DND-41 (cell line): ENCODE measurements around the gene NGB.

Source experiments
- ATAC-seq: fragments of 200-7000 bp; cut with Tn5 transposase; 3 replicates; pipeline ENCODE4 v1.9.1; 2021; ENCODE audit warnings: low read depth; ENCODE audit not compliant: insufficient read depth
- DNase-seq: peaks from one replicate; pipeline ENCODE4 v3.0.0-alpha.2; 2020
- H2AFZ ChIP-seq: 2 replicates; pipeline ENCODE4 v1.6.0; 2012; ENCODE audit warnings: low read depth, low read length
- H3K27ac ChIP-seq: 2 replicates; pipeline ENCODE4 v1.5.1; 2012; ENCODE audit warnings: low read length, inconsistent platforms
- H3K27me3 ChIP-seq: fragments of 200-600 bp; sonication (generic); 2 replicates; pipeline ENCODE4 v1.6.0; 2012; ENCODE audit warnings: low read length, mild to moderate bottlenecking, inconsistent platforms; ENCODE audit not compliant: insufficient read depth, poor library complexity
- H3K36me3 ChIP-seq: 2 replicates; pipeline ENCODE4 v1.5.1; 2012; ENCODE audit warnings: low read length, inconsistent platforms; ENCODE audit not compliant: insufficient read depth
- H3K4me1 ChIP-seq: 2 replicates; pipeline ENCODE4 v1.5.1; 2012; ENCODE audit warnings: mild to moderate bottlenecking, low read length; ENCODE audit not compliant: insufficient read depth
- H3K4me2 ChIP-seq: 2 replicates; pipeline ENCODE4 v1.6.0; 2012; ENCODE audit warnings: mild to moderate bottlenecking, moderate library complexity, low read length, inconsistent platforms; ENCODE audit not compliant: insufficient read depth
- H3K4me3 ChIP-seq, 2 experiments: fragments of 200-600 bp in 1 of 2; shearing (Covaris generic) in 1 of 2; 2 replicates each; pipeline ENCODE4 v1.5.1; 2012 to 2016; ENCODE audit warnings: inconsistent platforms in 2 of 2, low read length in 2 of 2, mild to moderate bottlenecking in 2 of 2, low read depth in 1 of 2, moderate library complexity in 1 of 2
- H3K79me2 ChIP-seq: 2 replicates; pipeline ENCODE4 v1.6.0; 2012; ENCODE audit warnings: low read length, inconsistent platforms; ENCODE audit not compliant: insufficient read depth
- H3K9ac ChIP-seq: 2 replicates; pipeline ENCODE4 v1.6.0; 2012; ENCODE audit warnings: low read depth, mild to moderate bottlenecking, inconsistent platforms, low read length, moderate library complexity
- H3K9me3 ChIP-seq: 2 replicates; pipeline ENCODE4 v1.5.1; 2012; ENCODE audit warnings: low read length, moderate library complexity, mild to moderate bottlenecking, inconsistent platforms; ENCODE audit not compliant: insufficient read depth, severe bottlenecking
- H4K20me1 ChIP-seq: 2 replicates; pipeline ENCODE4 v1.6.0; 2012; ENCODE audit warnings: low read length; ENCODE audit not compliant: insufficient read depth
- CTCF ChIP-seq: IDR thresholded peaks from 2 replicates; pipeline ENCODE4 v1.5.1; 2012; ENCODE audit warnings: borderline replicate concordance, low read length, moderate library complexity, mild to moderate bottlenecking; ENCODE audit not compliant: poor library complexity, severe bottlenecking; ENCODE audit errors: extremely low read depth
- EZH2 ChIP-seq: IDR thresholded peaks from 3 replicates; pipeline ENCODE4 v1.6.1; 2012; ENCODE audit warnings: borderline replicate concordance, low read depth, mild to moderate bottlenecking, moderate library complexity, low read length, inconsistent platforms; ENCODE audit not compliant: severe bottlenecking

NGB gene

DNA sequence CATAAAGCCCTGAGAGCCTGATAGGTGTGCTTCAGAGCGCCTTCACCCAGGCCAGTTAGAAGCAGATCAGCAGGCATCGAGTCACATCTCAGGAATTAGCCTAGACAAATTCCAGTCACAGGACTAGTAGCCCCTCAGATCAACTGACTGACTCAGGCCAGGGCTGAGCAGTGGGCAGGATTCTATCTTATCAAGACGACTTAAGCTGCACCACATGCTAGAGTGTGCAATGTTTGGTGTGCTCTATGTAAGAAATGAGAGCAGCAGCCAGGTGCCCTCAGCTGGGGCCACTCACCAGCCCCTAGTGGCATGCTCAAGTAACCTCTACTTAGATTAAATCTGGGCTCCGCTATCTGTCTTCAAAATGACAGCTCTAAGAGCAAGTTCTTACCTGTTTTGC is 19.7 kb upstream of the NGB start:
- Histone ChIP-seq H3K9ac (no peak overlapping the region), H2AFZ (no peak overlapping the region), H3K4me1 (no peaks in the 10 kb centered on the region), H4K20me1 (no peaks in the 10 kb centered on the region), H3K27me3 (no peaks in the 10 kb centered on the region), H3K4me2 (no peak overlapping the region), H3K9me3 (no peaks in the 10 kb centered on the region), H3K4me3 (no peak overlapping the region), H3K79me2 (no peaks in the 10 kb centered on the region), H3K36me3 (peaks cover 22% of the 10 kb centered on the region; the same call in 1 of the 2 replicates), H3K27ac (no peak overlapping the region)
- DNase-seq (no peak), ATAC-seq (peak; percentile 54; the same call in 2 of the 3 replicates)
- TF ChIP-seq CTCF (peak; percentile 27), EZH2 (no peak)

GRCh38 chr14:77286576-77286975 is 15.6 kb upstream of the NGB start:
- no peaks in the 10 kb centered on the region for H3K9me3 ChIP-seq
- H3K4me1 ChIP-seq: no peaks in the 10 kb centered on the region
- H3K36me3 ChIP-seq: peaks cover 46% of the 10 kb centered on the region
- H2AFZ ChIP-seq: no peak overlapping the region
- no peaks in the 10 kb centered on the region for H3K27me3 ChIP-seq
- H4K20me1 ChIP-seq: no peaks in the 10 kb centered on the region
- no peak overlapping the region for H3K4me2 ChIP-seq
- H3K9ac ChIP-seq: no peak overlapping the region
- H3K4me3 ChIP-seq: no peak overlapping the region
- H3K79me2 ChIP-seq: no peaks in the 10 kb centered on the region
- no peak overlapping the region for H3K27ac ChIP-seq
- no peak for ATAC-seq
- TF ChIP-seq EZH2 (no peak), CTCF (no peak)
- DNase-seq: no peak

DNA sequence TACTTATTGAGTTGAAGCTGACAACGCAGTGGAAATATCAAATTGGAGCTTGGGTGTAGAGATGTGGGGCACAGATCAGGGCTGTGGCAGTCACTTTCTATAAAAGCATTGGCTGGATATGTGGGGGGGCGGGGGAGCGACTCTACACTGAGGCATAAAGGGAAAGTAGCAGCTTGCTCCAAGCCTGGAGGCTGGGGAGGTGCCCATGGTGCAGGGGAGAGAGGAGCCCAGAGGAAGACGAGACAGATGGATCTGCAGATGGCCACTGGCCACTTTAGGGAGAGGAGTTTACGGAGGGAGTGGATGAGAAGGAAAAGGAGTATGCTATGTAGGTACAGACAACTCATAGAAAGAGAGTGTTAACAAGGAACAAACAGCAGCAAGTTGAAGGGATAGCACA is 13.5 kb upstream of the NGB start:
- peaks cover 45% of the 10 kb centered on the region for H3K36me3 ChIP-seq
- no peak overlapping the region for H3K27ac ChIP-seq
- DNase-seq: no peak
- H2AFZ ChIP-seq: no peak overlapping the region
- ATAC-seq: no peak
- no peaks in the 10 kb centered on the region for H3K79me2 ChIP-seq
- H3K9me3 ChIP-seq: no peaks in the 10 kb centered on the region
- H3K27me3 ChIP-seq: no peaks in the 10 kb centered on the region
- no peak overlapping the region for H3K9ac ChIP-seq
- H3K4me1 ChIP-seq: no peaks in the 10 kb centered on the region
- no peak for TF ChIP-seq EZH2
- no peak for TF ChIP-seq CTCF
- H4K20me1 ChIP-seq: no peaks in the 10 kb centered on the region
- no peak overlapping the region for H3K4me3 ChIP-seq
- H3K4me2 ChIP-seq: no peak overlapping the region

GRCh38 chr14:77284066-77284465 is 13.1 kb upstream of the NGB start:
- H3K27ac ChIP-seq: no peak overlapping the region
- H3K9me3 ChIP-seq: no peaks in the 10 kb centered on the region
- no peak overlapping the region for H2AFZ ChIP-seq
- H3K79me2 ChIP-seq: no peaks in the 10 kb centered on the region
- H3K9ac ChIP-seq: no peak overlapping the region
- no peak overlapping the region for H3K4me2 ChIP-seq
- H3K4me3 ChIP-seq: no peak overlapping the region
- no peak for DNase-seq
- no peaks in the 10 kb centered on the region for H4K20me1 ChIP-seq
- H3K36me3 ChIP-seq: peaks cover 47% of the 10 kb centered on the region
- no peak for ATAC-seq
- no peaks in the 10 kb centered on the region for H3K27me3 ChIP-seq
- TF ChIP-seq EZH2: no peak
- TF ChIP-seq CTCF: no peak
- H3K4me1 ChIP-seq: no peaks in the 10 kb centered on the region
